Measurements from ENCODE around the gene TBC1D17. TPM values are rescaled to one million over a fixed set of nuclear protein-coding genes. Genes with fewer than 3 reads are reported as not detected.

Gene TBC1D17
- total RNA-seq, 2 donors from 2014 or later = 27.9 to 31.7 TPM

DNA sequence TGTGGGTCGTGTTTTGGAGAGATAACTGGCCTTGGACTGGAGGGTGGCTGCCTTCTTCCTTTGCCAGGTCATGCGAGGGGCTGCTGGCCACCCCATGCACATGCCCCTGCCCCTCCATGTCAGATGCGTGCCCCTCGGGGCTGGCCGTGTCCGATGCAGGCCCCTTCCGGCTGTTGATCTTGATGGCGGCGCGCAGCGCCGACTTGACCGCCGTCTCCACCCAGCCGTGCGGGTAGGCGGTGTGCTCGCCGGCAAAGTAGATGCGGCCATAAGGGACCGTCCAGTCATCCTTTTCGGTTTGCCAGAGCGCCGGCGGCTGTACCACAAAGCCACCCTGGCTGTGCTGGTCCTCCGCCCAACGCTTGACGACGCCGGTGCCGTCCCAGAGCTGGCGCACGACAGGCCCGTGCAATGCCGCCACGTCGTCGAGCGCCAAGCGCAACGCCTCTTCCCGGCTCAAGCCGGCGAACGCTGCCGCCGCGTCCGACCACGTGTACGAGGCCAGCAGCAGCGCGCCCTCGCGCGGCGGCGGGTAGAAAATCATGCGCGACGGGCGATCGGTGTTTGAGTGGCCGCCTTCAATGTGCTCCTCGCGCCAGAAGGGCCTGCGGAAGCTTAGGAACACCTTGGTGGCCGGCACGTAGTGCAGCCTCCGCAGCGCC, 12.3 kb downstream of the TBC1D17 start:
- no peak for ATAC-seq (ENCODE audit: insufficient number of reproducible peaks, low FRiP score, low read depth)
- no peak for DNase-seq (ENCODE audit: low spot score)
- H3K27me3 ChIP-seq (replicated peaks; ENCODE audit: insufficient read depth) = no peaks in the 10 kb centered on the region
- TF ChIP-seq, protein P1, sequence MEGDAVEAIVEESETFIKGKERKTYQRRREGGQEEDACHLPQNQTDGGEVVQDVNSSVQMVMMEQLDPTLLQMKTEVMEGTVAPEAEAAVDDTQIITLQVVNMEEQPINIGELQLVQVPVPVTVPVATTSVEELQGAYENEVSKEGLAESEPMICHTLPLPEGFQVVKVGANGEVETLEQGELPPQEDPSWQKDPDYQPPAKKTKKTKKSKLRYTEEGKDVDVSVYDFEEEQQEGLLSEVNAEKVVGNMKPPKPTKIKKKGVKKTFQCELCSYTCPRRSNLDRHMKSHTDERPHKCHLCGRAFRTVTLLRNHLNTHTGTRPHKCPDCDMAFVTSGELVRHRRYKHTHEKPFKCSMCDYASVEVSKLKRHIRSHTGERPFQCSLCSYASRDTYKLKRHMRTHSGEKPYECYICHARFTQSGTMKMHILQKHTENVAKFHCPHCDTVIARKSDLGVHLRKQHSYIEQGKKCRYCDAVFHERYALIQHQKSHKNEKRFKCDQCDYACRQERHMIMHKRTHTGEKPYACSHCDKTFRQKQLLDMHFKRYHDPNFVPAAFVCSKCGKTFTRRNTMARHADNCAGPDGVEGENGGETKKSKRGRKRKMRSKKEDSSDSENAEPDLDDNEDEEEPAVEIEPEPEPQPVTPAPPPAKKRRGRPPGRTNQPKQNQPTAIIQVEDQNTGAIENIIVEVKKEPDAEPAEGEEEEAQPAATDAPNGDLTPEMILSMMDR (IDR thresholded peaks at IDR 0.05) = peak; percentile 71
- H3K9me3 ChIP-seq = no peaks in the 10 kb centered on the region
- peak overlapping the region; percentile 56 for H3K4me3 ChIP-seq
- H3K27ac ChIP-seq = no peak overlapping the region
- peaks cover 3% of the 10 kb centered on the region for H3K36me3 ChIP-seq
- H3K4me1 ChIP-seq (ENCODE audit: control insufficient read depth in 1 of 2, low read depth in 2 of 2) = peaks cover 0 to 4% of the 10 kb centered on the region in 2 donors

DNA sequence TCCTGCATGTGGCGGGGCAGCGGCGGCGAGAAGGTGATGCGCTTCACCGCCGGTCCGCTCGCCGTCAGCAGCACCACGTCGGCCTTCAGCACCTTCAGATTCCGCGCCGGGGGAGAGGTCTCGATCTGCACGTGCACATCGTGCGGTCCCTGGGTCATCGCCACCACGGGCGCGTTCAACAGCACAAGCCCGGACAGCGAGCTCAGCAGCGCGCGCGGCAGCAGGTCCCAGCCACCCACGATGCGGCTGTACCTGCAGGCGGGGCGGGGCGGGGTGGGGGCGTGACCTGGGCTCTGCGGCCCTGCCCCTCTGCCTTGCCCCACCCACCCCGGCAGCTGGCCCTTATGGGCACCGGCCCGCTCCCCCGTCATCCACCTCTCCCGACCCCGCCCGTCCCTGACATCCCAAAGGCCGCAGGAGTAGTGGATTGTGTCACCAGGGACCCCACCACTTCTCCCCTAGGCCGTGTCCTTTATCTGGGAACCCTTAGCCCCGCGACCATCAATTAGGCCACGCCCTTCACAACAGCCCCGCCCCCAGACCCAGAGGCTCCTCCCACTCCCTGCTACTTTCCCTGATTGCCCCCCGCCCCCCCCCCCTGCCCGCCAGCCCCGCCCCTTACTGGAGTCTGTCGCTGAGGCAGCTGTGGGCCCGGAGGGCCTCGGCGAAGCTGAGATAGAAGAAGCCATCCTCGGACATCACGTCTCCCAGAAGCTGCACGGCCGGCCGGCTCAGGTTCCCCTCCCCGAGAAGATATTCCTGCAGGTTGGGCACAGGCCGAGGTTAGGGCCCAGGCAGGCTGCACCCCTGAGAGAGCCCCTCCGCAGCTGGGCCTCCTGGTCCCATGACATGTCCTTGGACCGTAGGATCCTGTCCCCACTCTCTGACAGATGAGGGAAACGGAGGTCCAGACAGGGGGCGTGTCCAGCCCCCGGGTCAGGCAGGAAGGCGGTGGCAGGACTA, 13.1 kb downstream of the TBC1D17 start:
- Histone ChIP-seq H3K4me3 (peak overlapping the region; percentile 56), H3K27me3 (replicated peaks; ENCODE audit: insufficient read depth) (no peaks in the 10 kb centered on the region), H3K4me1 (ENCODE audit: control insufficient read depth in 1 of 2, low read depth in 2 of 2) (peaks cover 0 to 4% of the 10 kb centered on the region in 2 donors), H3K36me3 (no peaks in the 10 kb centered on the region), H3K27ac (no peak overlapping the region), H3K9me3 (no peaks in the 10 kb centered on the region)
- TF ChIP-seq, protein P1 (IDR thresholded peaks at IDR 0.05) = no peak
- no peak for DNase-seq (ENCODE audit: low spot score)
- no peak for ATAC-seq (ENCODE audit: insufficient number of reproducible peaks, low FRiP score, low read depth)

DNA sequence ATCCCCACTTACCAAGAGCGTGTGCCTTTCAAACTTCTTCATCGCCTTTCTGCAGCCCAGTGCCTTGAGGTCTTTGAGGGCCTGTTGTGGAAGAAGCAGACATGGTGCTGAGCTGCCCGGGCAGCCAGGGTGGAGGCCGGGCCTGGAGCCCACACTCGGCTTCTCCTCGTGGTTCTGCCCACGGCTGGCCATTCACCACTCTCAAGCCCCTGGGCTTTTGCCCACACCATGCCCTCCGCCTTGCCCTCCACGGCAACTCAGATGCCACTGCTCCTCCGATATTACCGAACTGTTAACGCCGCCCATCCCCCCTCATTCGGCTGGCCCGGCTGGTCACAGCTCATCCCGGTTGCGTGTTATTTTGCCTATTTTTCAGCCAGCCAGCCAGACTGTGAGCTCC, 13.9 kb downstream of the TBC1D17 start:
- H3K36me3 ChIP-seq = no peaks in the 10 kb centered on the region
- no peak for ATAC-seq (ENCODE audit: insufficient number of reproducible peaks, low FRiP score, low read depth)

DNA sequence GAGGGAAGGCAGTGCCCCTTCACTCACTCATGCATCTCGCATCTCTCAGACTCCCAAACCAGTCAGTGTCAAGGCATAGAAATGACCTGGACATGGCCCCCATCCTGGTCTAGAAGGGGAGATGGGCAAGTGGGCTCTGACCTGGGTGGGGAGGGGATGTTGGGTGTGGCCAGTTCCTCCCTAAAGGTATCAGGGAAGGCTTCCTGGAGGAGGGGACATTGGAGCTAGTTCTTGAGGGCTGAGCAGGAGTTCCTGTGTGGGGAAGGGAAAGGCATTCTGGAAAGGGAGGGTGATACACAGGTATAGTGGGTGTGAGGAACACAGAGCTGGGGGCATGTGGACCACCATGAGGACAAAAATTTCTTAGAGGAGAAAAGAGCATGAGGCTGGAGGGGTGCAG, 15.2 kb downstream of the TBC1D17 start:
- no peak overlapping the region for H3K27ac ChIP-seq
- no peak overlapping the region for H3K4me3 ChIP-seq
- TF ChIP-seq, protein P1 (IDR thresholded peaks at IDR 0.05) = no peak

More for the DNA sequence above, 13.9 kb downstream of the TBC1D17 start:
- Histone ChIP-seq H3K27ac (no peak overlapping the region), H3K9me3 (no peaks in the 10 kb centered on the region), H3K27me3 (replicated peaks; ENCODE audit: insufficient read depth) (no peaks in the 10 kb centered on the region), H3K4me3 (no peak overlapping the region), H3K4me1 (ENCODE audit: control insufficient read depth in 1 of 2, low read depth in 2 of 2) (peaks cover 0 to 4% of the 10 kb centered on the region in 2 donors)
- TF ChIP-seq, protein P1 (IDR thresholded peaks at IDR 0.05) = no peak
- no peak for DNase-seq (ENCODE audit: low spot score)

DNA sequence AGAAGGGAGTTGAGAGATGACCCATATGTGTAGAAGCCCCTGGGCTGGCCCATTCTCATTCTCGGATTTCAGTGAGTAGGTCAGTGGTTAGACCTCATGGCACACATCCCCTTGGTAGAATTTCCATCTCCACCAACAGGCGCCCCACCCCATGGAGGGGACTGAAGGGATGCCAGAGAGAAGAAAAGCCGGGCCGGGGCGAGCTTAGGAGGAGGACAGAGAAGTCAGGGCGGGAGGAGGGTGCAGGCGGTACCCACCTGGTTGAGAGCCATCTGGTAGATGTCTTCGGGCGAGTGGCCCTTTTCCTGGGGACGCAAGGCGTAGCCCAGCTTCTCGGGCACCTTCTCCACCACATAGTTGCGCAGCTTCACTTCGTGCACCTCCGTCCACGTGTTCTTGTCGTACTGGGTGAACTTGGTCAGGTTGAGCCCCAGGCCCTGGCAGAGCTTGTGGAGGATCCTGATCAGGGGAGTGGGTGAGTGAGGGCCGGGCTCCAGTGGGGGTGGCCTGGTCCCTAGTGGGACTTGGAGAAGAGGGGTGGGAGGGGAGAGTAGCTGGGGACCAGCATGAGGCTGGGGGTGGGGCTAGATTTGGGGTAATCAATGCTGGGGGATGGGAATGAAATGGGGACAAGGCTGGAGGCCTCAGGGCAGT, 16.6 kb downstream of the TBC1D17 start:
- no peaks in the 10 kb centered on the region for H3K9me3 ChIP-seq
- no peaks in the 10 kb centered on the region for H3K36me3 ChIP-seq
- H3K4me1 ChIP-seq (ENCODE audit: control insufficient read depth in 1 of 2, low read depth in 2 of 2) = peaks cover 0 to 4% of the 10 kb centered on the region in 2 donors
- ATAC-seq (ENCODE audit: insufficient number of reproducible peaks, low FRiP score, low read depth) (no peak), DNase-seq (ENCODE audit: low spot score) (no peak)
- TF ChIP-seq, protein P1 (IDR thresholded peaks at IDR 0.05) = no peak
- H3K27ac ChIP-seq = no peak overlapping the region
- H3K4me3 ChIP-seq = no peak overlapping the region
- H3K27me3 ChIP-seq (replicated peaks; ENCODE audit: insufficient read depth) = no peaks in the 10 kb centered on the region

More for the DNA sequence above, 15.2 kb downstream of the TBC1D17 start:
- ATAC-seq (ENCODE audit: insufficient number of reproducible peaks, low FRiP score, low read depth) = no peak
- H3K36me3 ChIP-seq = no peaks in the 10 kb centered on the region
- DNase-seq (ENCODE audit: low spot score) = no peak
- no peaks in the 10 kb centered on the region for H3K9me3 ChIP-seq
- H3K4me1 ChIP-seq (ENCODE audit: control insufficient read depth in 1 of 2, low read depth in 2 of 2) = peaks cover 0 to 4% of the 10 kb centered on the region in 2 donors
- H3K27me3 ChIP-seq (replicated peaks; ENCODE audit: insufficient read depth) = no peaks in the 10 kb centered on the region

All from thoracic aorta (tissue), 2 donors.